ENCODE measurements around the gene COG1. TPM values are rescaled to one million over a fixed set of nuclear protein-coding genes. Genes with fewer than 3 reads are reported as not detected.

COG1 gene
- total and polyA plus RNA-seq, 7 donors = 17.5 to 33.5 (median 19.2) TPM

DNA sequence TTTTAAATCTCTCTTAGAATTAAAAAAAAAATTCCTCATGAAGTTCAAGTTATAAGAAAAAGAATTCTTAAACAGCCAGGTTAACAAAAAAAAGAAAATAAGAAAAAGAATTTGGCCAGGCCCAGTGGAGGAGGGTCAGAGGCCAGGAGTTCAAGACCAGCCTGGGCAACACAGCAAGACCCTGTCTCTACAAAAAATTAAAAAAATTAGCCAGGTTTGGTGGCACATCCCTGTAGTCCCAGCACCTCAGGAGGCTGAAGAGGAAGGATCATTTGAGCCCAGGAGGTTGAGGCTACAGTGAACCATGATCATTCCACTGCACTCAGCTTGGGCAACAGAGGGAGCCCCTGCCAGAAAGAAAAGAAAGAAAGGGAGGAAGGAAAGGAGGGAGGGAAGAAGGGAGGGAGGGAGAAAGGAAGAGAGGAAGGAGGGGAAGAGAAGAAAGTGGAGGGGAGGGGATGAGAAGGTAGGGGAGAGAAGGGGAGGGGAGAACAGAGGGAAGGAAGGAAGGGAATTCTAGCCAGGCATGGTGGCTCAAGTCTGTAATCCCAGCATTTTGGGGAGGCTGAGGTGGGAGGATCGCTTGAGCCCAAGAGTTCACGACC lies 30.9 kb downstream of the COG1 start:
- Histone ChIP-seq H3K4me1 (peaks cover 0 to 28% (median 20%) of the 10 kb centered on the region in 4 donors), H3K36me3 (no peaks in the 10 kb centered on the region), H3K4me3 (no peak overlapping the region), H3K27ac (no peak overlapping the region), H3K27me3 (no peaks in the 10 kb centered on the region), H3K9me3 (no peaks in the 10 kb centered on the region)
- DNase-seq = no peak
- TF ChIP-seq EP300 (IDR thresholded peaks at IDR 0.05) = no peak
- TF ChIP-seq, protein P1, sequence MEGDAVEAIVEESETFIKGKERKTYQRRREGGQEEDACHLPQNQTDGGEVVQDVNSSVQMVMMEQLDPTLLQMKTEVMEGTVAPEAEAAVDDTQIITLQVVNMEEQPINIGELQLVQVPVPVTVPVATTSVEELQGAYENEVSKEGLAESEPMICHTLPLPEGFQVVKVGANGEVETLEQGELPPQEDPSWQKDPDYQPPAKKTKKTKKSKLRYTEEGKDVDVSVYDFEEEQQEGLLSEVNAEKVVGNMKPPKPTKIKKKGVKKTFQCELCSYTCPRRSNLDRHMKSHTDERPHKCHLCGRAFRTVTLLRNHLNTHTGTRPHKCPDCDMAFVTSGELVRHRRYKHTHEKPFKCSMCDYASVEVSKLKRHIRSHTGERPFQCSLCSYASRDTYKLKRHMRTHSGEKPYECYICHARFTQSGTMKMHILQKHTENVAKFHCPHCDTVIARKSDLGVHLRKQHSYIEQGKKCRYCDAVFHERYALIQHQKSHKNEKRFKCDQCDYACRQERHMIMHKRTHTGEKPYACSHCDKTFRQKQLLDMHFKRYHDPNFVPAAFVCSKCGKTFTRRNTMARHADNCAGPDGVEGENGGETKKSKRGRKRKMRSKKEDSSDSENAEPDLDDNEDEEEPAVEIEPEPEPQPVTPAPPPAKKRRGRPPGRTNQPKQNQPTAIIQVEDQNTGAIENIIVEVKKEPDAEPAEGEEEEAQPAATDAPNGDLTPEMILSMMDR (IDR thresholded peaks at IDR 0.05) = no peak
- TF ChIP-seq POLR2A (IDR thresholded peaks at IDR 0.05) = no peak
- intact Hi-C loops (cut with DNase I) = no loop called here
- WGBS, 2 donors = 97 to 100% methylated on average over 2 of the region's 2 CpGs

DNA sequence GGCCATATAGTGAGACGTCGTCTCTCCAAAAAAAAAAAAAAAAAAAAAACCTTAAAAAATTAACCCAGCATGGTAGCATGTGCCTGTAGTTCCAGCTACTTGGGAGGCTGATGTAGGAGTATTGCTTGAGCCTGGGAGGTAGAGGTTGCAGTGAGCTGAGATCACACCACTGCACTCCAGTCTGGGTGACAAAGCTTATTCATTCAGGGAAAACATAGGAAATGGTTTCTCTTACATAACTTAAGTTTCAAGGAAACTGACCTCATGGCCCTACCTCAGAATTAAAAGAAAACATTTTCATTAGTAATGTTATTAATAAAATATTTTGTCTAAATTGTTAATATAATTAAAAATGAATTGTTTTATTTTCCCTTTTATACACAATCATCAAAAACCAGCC lies 31.4 kb downstream of the COG1 start:
- DNase-seq = no peak
- WGBS, 2 donors = 95% methylated on average over 2 of the region's 2 CpGs
- Histone ChIP-seq H3K27ac (no peak overlapping the region), H3K27me3 (no peaks in the 10 kb centered on the region), H3K4me1 (peaks cover 0 to 33% (median 25%) of the 10 kb centered on the region in 4 donors), H3K4me3 (no peak overlapping the region), H3K9me3 (no peaks in the 10 kb centered on the region), H3K36me3 (no peaks in the 10 kb centered on the region)
- TF ChIP-seq, protein P1 (IDR thresholded peaks at IDR 0.05) = no peak
- no peak for TF ChIP-seq POLR2A (IDR thresholded peaks at IDR 0.05)
- TF ChIP-seq EP300 (IDR thresholded peaks at IDR 0.05) = no peak
- TF ChIP-seq POLR2AphosphoS5 (IDR thresholded peaks at IDR 0.05) = no peak
- intact Hi-C loops (cut with DNase I) = no loop called here

DNA sequence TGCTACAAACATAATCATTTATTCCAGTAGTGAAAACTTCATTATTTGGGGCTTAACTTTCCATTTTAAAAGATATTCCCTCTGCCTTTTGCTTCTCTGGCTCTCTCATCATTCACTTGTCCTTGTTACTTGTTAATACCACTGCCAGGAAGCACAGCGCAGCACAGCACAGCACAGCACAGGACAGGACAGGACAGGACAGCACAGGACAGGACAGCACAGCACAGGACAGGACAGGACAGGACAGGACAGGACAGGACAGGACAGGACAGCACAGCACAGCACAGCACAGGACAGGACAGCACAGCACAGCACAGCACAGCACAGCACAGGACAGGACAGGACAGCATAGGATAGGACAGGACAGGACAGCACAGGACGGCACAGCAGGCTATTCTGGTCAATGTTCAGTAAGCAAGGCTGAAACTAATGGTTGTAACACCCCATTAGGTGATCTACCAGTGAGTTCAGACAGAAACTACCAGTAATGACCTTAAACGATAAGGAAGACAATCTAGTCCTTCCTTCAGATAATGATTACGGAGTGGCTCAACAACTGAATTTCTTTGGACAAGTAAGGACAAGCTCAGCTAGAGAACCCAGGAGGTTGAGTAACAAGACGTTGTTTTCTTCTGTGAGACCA lies 31.9 kb downstream of the COG1 start:
- 89 to 93% methylated on average over 5 of the region's 5 CpGs for WGBS, 2 donors
- Histone ChIP-seq H3K27ac (no peak overlapping the region), H3K9me3 (no peaks in the 10 kb centered on the region), H3K36me3 (no peaks in the 10 kb centered on the region), H3K4me1 (peaks cover 0 to 34% (median 28%) of the 10 kb centered on the region in 4 donors), H3K27me3 (no peaks in the 10 kb centered on the region), H3K4me3 (no peak overlapping the region)
- intact Hi-C loops (cut with DNase I) = no loop called here
- no peak for TF ChIP-seq POLR2A (IDR thresholded peaks at IDR 0.05)
- TF ChIP-seq, protein P1 (IDR thresholded peaks at IDR 0.05) = no peak
- no peak for TF ChIP-seq POLR2AphosphoS5 (IDR thresholded peaks at IDR 0.05)
- no peak for TF ChIP-seq EP300 (IDR thresholded peaks at IDR 0.05)
- DNase-seq = no peak

DNA sequence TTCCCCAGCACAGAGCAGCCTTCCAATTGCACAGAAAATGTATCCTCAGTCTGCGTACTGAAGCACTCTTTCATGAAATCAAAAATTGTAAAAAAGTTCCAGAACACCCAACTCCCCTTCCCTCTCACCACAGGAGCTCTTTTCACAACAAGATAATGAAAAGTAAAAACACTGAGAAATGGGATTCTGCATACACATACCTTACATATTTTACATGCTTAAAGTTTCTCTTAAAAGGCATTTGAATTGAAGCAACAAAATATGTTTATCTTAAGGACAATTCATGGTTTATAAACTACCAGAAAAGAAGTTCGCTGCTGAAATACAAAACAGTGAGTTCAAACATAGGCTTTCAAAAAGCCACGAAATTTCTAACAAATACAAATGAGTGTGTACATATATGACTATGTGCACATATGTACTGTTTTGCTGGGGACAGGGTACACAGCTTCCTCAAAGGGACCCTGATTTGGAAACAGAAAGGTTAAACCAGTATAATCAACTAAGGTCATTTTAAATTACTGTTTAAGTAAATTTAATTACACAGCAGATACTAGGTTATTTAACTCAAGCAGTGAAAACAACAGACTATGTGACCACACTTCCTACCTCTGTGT lies 33.8 kb downstream of the COG1 start:
- Histone ChIP-seq H3K36me3 (no peaks in the 10 kb centered on the region), H3K9me3 (no peaks in the 10 kb centered on the region), H3K4me1 (peaks cover 0 to 50% (median 43%) of the 10 kb centered on the region in 4 donors), H3K4me3 (no peak overlapping the region), H3K27me3 (no peaks in the 10 kb centered on the region), H3K27ac (peak overlapping the region in 3 of 4 donors; percentile 6 to 33 (median 9))
- DNase-seq = no peak
- 71 to 72% methylated on average over 3 of the region's 3 CpGs for WGBS, 2 donors
- intact Hi-C loops (cut with DNase I) = no loop called here
- TF ChIP-seq EP300 (IDR thresholded peaks at IDR 0.05) (no peak), POLR2A (IDR thresholded peaks at IDR 0.05) (no peak), POLR2AphosphoS5 (IDR thresholded peaks at IDR 0.05) (no peak)
- TF ChIP-seq, protein P1 (IDR thresholded peaks at IDR 0.05) = no peak

Data from sigmoid colon (tissue), 7 donors.